GM20000 (cell line): ENCODE data around the gene TRMT1.

Experiments
- DNase-seq: peaks from one replicate; pipeline ENCODE4 v3.0.0; 2012; ENCODE audit warnings: low spot score
- CTCF ChIP-seq: IDR thresholded peaks from 2 replicates; pipeline ENCODE4 v1.5.1; 2012; ENCODE audit warnings: mild to moderate bottlenecking, control low read depth; ENCODE audit errors: extremely low read depth, missing control alignments

The TRMT1 gene

GRCh38 chr19:13134626-13135025, 18.1 kb upstream of the TRMT1 start:
- no peak for DNase-seq
- no peak for TF ChIP-seq CTCF

GRCh38 chr19:13133241-13133870, 16.8 kb upstream of the TRMT1 start:
- TF ChIP-seq CTCF, result no peak
- DNase-seq, result no peak

- DNase-seq, result no peak
- TF ChIP-seq CTCF, result no peak
Observed at GRCh38 chr19:13132471-13133180, 16.1 kb upstream of the TRMT1 start.

GRCh38 chr19:13130886-13131490, 14.4 kb upstream of the TRMT1 start:
- no peak for DNase-seq
- TF ChIP-seq CTCF, result no peak

GRCh38 chr19:13129384-13129783, 12.8 kb upstream of the TRMT1 start:
- no peak for TF ChIP-seq CTCF
- DNase-seq, result no peak

- no peak for TF ChIP-seq CTCF
- no peak for DNase-seq
Observed at GRCh38 chr19:13128583-13128982, 12.0 kb upstream of the TRMT1 start.
